GM19463 (cell line): ENCODE results near the gene CIAPIN1.
"Not testable (repeated sequence)": the region's sequence is repeated elsewhere in the genome, so short reads cannot be mapped to it uniquely, and the experiment has no call there.

Experiments
- ATAC-seq: cut with Tn5 transposase; IDR thresholded peaks from one replicate; pipeline ENCODE4 v1.9.1; 2021; ENCODE audit warnings: mild to moderate bottlenecking, moderate library complexity; ENCODE audit not compliant: unreplicated experiment

Gene CIAPIN1

GRCh38 chr16:57409065-57409464 lies 38.1 kb downstream of the CIAPIN1 start:
- no peak for ATAC-seq

- no peak for ATAC-seq
These were observed 39.4 kb downstream of the CIAPIN1 start for GRCh38 chr16:57407521-57408353.

DNA sequence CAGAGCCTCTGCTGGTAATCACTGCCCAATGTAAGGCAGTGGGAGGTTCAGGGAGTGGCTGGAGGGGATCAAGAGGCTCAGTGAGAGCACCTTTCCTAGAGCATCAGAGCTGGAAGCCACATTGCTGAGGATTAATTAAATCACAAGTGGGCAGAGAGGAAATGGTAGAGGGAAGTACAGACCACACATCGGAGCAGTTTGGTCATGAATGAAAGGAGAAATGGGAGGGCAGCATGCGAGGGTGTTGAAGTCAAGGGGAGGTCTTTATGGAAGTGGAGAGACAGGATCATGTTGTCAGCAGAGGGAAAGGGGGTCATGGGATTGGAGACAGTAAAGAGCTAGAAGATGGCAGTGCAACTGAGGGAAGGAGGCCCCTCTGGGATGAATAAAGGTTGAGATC lies 40.3 kb downstream of the CIAPIN1 start:
- ATAC-seq: no peak

DNA sequence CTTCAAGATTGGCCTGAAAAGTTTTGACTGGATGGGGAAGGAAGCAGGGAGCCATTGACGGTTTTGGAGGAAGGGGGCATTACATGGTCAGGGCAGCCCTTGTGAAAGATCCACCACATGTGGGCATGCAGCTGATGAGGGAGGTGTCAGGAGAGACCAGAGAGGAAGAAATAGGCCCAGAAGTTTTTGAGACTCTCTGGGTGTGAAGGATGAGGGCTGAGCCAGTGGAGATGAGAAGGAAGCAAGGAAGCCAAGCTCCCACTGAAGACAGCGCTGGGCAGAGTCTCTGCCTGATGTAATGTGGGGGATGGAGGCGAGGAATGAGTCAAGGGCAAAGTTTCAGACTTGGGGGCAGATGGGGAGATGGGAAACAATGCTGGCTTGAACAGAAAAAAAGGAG lies 42.1 kb downstream of the CIAPIN1 start:
- ATAC-seq: no peak

DNA sequence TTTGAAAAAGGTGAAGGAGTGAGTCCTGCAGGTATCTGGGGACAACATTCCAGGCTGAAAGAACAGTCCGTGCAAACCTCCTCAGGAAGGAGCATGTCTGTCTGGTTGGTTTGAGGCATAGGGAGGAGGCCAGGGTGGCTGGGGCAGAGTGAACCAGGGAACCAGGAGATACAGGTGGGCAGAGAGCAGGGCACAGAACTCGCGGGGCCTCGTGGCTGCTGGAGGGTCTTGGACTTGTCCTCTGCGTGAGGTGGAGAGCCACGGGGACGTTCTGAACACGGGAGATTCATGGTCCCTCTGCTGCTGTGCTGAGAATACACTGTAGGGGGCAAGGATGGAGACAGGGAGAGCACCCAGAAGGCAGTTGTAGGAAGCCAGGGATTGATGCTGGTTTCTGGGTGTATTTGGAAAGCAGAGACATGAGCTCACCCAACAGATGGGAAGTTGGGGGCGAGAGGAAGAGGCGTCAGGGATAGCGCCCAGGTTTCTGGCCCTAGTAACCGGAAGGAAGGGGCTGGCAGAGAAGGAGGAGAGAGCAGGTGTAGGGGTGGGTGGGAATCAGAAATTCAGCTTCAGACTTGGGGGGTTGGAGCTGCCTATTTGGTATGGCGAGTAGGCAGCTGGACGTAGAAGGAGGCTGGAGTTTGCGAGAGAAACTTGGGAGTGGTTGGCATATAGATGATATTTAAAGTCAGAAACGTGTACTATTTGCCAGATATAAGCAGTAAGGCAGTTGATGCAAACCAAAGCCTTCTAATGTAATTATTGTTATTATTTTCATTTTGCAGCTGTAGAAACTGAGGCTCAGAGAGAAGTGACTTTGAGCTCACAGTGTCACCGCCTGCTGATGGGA lies 43.0 kb downstream of the CIAPIN1 start, which contains the start of gene CCL17:
CCL17 (plus strand) TSS at position 803 of the 853 bp plus-strand sequence. CDS start 9,166 bp downstream, outside the sequence.
- no peak for ATAC-seq

DNA sequence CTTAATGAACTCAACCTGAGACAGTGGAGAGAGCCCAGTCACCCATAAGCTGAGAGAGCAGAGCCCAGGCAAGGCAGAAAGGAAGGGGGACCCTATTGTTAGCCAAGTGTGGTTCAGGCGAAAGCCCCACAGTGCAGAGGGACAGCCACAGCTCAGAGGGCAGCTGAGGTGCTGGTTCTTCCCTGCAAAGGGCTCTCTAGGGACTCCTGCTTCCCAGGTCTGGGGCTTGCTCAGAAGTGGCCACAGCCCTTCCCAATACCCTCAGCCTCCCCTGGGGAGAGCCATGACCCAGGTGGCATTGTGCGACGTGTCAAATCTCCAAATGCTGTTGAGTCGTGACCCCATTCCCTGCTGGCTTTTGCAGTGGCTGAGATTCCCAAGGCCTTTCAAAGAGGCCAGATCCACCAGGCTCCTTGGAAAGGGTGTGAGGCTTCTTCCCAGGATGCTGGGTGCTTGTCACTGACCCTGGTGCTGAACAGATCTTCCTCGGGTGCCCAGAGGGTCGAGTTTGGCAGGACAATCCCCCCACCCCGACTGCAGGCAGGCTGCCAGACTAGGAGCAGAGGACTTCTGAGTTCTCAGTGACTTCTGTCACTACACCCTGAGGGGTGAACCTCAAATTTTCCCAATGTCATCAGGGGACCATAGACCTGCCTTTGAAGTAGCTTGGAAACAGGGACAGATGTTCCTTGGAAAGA lies 45.1 kb downstream of the CIAPIN1 start:
- no peak for ATAC-seq

DNA sequence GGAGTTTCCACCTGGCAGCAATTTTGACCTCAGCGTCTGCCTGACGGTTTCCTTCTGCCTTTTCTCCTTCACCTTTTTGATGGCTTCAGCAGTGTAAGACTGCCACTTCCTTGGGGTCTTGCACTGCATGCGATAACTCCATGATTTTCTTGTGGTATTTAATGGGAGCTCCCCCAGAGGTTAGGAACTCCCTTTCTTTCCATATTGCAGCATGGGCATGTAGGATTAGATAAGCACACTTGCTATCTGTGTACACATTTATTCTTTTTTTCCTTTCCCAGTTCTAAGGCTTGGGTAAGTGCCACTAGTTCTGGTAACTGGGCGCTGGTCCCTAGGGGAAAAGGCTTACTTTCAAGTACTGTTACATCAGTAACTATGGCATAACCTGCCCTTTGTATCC lies 49.7 kb downstream of the CIAPIN1 start:
- ATAC-seq: not testable (repeated sequence)

- no peak for ATAC-seq
These were observed 50.4 kb downstream of the CIAPIN1 start for GRCh38 chr16:57396786-57397185.

GRCh38 chr16:57395026-57395425 lies 52.2 kb downstream of the CIAPIN1 start:
- ATAC-seq: no peak

GRCh38 chr16:57394444-57394843 lies 52.7 kb downstream of the CIAPIN1 start:
- no peak for ATAC-seq

GRCh38 chr16:57392694-57393093 lies 54.5 kb downstream of the CIAPIN1 start:
- no peak for ATAC-seq

DNA sequence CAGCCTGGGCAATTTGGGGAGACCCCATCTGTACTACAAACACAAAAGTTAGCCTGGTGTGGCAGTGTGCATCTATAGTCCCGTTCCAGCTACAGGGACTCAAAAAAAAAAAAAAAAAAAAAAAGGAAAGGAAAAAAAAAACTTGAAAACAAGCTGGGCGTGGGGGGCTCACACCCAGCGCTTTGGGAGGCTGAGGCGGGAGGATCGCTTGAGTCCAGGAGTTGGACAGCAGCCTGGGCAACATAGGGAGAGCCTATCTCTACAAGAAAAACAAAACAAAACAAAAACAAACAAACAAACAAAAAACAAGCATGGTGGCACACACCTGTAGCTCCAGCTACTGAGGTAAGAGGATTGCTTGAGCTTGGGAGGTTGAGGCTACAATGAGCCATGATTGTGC lies 55.5 kb downstream of the CIAPIN1 start:
- no peak for ATAC-seq

DNA sequence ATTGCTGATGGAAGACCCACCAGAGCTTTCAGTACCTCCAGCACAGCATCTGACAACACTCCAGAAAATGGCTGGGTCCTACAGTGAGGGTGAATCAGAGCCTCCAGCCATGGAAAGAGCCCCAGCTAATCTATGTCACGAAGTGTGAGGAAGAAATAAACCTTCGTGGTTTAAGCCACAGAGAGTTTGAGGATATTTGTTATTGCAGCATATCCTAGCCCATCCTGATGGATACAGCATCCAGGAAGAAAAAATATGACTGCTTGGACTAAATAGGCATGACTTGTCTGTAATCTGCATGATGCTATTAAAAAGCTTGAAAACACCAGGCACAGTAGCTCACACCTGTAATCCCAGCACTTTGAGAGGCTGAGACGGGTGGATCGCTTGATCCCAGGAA lies 55.9 kb downstream of the CIAPIN1 start:
- ATAC-seq: no peak

DNA sequence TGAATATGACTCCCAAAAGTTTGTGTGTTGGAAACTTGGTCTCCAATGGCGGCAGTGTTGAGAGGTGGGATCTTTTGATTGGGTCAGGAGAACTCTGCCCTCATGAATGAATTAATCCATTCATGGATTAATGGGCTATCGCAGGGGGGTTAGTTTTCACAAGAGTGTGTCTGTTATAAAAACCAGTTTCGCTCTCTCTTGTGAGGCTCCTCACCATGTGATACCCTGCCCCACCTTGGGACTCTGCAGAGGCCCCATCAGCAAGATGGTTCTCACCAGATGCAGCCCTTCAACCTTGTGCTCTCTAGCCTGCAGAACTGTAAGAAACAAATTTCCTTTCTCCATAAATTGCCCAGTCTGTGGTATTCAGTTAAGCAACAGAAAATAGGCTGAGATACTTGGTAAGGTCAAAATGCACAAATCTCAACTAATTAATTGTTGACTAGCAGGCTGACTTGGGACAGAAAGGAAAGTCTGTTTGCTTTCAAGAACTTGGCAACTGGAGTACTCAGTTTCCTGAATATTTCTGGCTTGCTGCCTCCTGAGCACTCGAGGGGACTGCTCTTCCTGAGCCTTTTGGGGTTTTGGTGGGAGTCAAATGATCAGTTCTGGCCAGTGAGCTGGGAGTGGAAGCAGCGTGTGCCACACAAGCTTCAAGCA lies 56.4 kb downstream of the CIAPIN1 start:
- ATAC-seq: no peak

DNA sequence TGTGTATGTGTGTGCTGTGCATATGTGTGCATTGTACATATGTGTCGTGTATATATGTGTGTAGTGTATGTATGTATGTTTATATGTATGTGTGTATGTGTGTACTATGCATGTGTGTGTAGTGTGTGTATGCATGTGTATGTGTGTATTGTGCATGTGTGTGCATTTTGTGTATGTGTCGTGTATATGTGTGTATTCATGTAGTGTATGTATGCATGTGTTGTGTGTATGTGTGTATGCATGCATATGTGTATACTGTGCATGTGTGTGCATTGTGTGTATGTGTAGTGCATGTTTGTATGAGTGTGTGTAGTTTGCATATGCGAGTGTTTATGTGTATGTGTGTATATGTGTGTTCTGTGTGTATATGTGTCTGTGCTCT lies 58.1 kb downstream of the CIAPIN1 start:
- ATAC-seq: no peak

- peak; percentile 72 for ATAC-seq
These were observed 58.7 kb downstream of the CIAPIN1 start for GRCh38 chr16:57388359-57389086.

DNA sequence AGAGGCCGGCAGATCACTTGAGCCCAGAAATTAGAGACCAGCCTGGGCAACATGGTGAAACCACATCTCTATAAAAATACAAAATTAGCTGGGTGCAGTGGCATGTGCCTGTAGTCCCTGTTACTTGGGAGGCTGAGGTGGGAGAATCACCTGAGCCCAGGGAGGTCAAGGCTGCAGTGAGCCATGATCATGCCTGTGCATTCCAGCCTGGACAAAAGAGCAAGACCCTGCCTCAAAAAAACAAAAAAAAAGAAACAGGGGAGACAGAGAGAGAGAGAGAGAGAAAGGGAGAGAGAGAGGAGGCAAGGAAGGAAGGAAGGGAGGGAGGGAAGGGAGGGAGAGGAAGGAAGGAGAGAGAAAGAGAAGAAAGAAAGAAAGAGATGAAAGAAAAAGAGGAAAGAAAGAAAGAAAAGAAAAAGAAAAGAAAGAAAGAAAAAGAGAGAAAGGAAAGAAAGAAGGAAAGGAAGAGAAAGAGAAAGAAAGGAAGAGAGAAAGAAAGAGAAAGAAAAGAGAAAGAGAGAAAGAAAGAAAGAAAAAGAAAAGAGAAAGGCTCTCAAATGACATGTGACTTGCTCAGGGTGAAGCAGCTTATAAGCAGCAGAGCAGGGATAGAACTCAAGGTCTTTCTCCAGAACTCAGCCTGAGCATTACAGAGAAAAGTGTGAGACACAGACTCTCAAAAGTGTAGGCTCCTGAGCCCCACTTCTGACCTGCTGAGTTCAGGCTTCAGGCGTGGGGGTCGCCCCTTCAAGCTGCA lies 59.4 kb downstream of the CIAPIN1 start:
- ATAC-seq: peak; percentile 34

- no peak for ATAC-seq
These were observed 60.7 kb downstream of the CIAPIN1 start for GRCh38 chr16:57386381-57386951.

GRCh38 chr16:57385083-57385482 lies 62.1 kb downstream of the CIAPIN1 start:
- no peak for ATAC-seq
